ENCODE results near the gene POLR2E. TPM values are rescaled to one million over a fixed set of nuclear protein-coding genes. Genes with fewer than 3 reads are reported as not detected.

The POLR2E gene
- total RNA-seq, 1 donor from 2014 or later: 336 TPM

DNA sequence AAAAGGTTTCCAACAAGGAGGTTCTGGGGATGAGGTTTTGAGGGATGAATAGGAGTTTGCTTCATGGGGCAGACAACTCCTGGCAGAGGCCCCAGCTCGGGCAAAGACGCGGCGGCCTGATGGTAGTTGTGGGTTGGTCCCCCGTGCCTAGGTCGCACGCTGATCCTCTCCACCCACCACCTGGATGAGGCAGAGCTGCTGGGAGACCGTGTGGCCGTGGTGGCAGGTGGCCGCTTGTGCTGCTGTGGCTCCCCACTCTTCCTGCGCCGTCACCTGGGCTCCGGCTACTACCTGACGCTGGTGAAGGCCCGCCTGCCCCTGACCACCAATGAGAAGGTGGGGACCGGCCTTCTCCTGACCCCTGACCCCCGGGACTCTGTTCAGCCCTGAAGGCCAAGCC lies 43.4 kb downstream of the POLR2E start:
- DNase-seq (ENCODE audit: extremely low read depth, low read depth, low spot score): no peak

DNA sequence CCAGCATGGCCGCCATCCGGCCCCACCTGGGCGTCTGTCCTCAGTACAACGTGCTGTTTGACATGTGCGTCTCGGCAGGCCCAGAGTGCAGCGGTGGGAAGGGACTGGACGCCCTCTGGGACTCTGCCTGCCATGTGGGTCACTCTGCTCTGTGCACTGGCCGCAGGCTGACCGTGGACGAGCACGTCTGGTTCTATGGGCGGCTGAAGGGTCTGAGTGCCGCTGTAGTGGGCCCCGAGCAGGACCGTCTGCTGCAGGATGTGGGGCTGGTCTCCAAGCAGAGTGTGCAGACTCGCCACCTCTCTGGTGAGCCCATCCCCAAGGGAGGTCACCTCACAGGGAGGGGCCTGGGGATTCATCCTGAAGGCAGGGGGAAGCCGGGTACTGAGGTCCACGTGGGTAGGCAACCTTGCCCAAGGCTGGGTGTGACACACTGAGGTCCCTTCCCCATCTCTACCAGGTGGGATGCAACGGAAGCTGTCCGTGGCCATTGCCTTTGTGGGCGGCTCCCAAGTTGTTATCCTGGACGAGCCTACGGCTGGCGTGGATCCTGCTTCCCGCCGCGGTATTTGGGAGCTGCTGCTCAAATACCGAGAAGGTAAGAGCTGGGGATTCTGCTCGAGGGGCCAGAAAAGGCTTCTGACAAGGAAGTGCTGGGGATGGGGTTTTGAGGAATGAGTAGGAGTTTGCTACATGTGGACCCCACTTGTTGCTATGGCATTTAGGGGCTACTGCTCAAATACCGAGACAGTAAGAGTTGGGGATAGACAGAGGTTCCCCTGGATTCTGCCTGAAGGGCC lies 44.0 kb downstream of the POLR2E start:
- no peak for DNase-seq (ENCODE audit: extremely low read depth, low read depth, low spot score)

DNA sequence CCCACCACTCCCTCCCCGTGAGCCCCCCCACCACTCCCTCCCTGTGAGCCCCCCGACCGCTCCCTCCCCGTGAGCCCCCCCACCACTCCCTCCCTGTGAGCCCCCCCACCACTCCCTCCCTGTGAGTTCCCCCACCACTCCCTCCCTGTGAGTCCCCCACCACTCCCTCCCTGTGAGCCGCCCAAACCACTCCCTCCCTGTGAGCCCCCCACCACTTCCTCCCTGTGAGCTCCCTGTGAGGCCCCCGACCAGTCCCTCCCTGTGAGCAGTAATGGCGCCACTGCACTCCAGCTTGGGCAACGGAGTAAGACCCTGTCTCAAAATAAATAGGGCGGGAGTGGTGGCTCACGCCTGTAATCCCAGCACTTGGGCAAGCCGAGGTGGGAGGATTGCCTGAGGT lies 45.4 kb downstream of the POLR2E start:
- DNase-seq (ENCODE audit: extremely low read depth, low read depth, low spot score): no peak

DNA sequence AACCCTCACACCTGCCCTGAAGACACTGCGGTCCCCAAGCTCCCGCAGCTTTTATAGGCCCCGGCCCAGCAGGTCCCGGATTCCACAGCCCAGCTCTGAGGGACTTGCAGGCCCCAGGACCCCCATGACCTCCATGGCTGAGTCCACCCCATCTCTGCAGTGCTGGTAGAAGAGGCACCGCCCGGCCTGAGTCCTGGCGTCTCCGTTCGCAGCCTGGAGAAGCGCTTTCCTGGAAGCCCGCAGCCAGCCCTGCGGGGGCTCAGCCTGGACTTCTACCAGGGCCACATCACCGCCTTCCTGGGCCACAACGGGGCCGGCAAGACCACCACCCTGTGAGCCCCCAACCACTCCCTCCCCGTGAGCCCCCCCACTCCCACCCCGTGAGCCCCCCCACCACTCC lies 46.1 kb downstream of the POLR2E start:
- no peak for DNase-seq (ENCODE audit: extremely low read depth, low read depth, low spot score)

DNA sequence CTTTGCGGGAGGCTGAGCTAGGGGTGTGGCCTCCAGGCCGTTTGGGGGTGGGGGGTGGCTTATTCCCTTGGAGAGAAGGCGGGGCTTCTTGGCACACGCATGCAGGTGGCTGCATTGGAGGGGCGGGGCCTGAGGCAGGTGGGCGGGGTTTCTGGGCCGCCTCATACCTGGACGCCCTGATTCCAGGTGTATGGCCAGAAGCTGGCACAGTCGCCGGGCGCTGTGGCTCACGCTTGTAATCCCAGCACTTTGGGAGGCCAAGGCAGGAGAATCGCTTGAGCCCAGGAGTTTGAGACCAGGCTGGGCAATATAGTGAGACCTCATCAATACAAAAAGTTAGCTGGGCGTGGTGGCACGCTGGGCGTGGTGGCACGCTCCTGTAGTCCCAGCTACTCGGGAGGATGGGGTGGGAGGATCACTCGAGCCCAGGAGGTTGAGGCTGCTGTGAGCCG lies 47.5 kb downstream of the POLR2E start:
- no peak for DNase-seq (ENCODE audit: extremely low read depth, low read depth, low spot score)

DNA sequence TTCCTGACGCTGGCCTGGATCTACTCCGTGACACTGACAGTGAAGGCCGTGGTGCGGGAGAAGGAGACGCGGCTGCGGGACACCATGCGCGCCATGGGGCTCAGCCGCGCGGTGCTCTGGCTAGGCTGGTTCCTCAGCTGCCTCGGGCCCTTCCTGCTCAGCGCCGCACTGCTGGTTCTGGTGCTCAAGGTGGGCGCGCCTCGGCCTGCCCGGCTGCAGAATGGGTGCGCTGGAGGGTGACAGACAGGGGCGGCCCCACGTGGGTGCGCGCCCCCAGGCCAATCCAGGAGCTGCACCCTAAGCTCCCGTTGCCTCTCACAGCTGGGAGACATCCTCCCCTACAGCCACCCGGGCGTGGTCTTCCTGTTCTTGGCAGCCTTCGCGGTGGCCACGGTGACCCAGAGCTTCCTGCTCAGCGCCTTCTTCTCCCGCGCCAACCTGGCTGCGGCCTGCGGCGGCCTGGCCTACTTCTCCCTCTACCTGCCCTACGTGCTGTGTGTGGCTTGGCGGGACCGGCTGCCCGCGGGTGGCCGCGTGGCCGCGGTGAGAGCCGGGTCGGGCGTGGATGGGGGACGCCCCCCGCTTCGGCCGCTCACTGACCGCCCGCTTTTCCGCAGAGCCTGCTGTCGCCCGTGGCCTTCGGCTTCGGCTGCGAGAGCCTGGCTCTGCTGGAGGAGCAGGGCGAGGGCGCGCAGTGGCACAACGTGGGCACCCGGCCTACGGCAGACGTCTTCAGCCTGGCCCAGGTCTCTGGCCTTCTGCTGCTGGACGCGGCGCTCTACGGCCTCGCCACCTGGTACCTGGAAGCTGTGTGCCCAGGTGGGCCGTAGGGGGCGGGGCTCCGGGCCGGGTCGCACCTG lies 48.1 kb downstream of the POLR2E start:
- no peak for DNase-seq (ENCODE audit: extremely low read depth, low read depth, low spot score)

DNA sequence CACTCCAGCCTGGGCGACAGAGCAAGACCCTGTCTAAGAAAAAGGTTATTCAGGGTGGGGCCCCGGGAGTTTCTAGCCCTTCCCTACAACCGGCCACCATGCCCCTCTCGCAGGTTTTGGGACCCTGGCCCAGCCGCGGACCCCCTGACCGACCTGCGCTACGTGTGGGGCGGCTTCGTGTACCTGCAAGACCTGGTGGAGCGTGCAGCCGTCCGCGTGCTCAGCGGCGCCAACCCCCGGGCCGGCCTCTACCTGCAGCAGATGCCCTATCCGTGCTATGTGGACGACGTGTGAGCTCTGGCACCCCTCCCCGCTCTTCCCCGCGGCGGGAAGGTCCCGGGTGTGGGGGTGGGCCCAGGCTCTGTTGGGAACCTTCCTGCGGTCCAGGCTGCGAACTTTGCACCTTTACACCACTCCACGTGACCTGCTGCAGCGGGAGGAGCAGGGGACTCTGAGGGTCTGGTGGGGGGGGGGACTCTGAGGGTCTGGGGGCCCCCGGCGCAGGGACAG lies 49.0 kb downstream of the POLR2E start:
- DNase-seq (ENCODE audit: extremely low read depth, low read depth, low spot score): no peak

DNA sequence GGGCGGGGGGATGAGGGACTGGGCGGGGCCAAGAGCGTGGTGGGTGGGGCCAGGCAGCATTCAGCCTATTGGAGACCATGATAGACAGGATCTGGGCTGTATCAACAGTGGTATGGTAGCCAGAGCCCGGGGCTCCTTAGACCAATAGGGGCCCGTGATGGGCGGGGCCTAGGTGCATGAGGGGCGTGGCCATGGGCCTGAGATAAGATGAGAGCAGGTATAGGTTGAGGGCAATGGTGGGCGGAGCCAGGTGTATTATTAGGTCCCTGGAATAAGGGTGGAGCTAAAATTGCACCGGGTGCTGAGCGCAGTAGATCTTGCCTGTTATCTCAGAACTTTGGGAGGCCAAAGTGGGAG lies 50.0 kb downstream of the POLR2E start:
- DNase-seq (ENCODE audit: extremely low read depth, low read depth, low spot score): no peak

DNA sequence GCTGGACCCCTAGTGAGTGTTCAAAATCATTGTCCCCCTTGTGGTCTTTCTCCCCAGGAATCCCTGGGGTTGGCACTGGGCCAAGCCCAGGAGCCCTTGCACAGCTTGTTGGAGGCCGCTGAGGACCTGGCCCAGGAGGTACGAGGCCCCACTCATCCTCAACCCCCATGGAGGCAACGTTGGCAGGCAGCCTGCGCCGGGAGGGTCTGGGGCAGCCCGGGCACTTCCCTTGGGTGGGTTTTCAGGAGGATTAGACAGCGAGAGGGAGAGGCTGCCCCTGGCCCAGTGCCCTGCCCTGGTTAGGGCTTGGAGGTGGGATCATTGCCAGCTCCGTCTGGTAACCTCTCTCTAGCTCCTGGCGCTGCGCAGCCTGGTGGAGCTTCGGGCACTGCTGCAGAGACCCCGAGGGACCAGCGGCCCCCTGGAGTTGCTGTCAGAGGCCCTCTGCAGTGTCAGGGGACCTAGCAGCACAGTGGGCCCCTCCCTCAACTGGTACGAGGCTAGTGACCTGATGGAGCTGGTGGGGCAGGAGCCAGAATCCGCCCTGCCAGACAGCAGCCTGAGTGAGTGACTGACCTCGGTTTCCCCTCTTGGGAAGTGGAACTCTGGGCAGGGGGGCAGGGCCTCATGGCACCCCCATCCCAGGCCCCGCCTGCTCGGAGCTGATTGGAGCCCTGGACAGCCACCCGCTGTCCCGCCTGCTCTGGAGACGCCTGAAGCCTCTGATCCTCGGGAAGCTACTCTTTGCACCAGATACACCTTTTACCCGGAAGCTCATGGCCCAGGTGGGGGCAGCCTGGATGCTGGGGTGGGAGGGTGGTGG lies 52.3 kb downstream of the POLR2E start:
- no peak for DNase-seq (ENCODE audit: extremely low read depth, low read depth, low spot score)

DNA sequence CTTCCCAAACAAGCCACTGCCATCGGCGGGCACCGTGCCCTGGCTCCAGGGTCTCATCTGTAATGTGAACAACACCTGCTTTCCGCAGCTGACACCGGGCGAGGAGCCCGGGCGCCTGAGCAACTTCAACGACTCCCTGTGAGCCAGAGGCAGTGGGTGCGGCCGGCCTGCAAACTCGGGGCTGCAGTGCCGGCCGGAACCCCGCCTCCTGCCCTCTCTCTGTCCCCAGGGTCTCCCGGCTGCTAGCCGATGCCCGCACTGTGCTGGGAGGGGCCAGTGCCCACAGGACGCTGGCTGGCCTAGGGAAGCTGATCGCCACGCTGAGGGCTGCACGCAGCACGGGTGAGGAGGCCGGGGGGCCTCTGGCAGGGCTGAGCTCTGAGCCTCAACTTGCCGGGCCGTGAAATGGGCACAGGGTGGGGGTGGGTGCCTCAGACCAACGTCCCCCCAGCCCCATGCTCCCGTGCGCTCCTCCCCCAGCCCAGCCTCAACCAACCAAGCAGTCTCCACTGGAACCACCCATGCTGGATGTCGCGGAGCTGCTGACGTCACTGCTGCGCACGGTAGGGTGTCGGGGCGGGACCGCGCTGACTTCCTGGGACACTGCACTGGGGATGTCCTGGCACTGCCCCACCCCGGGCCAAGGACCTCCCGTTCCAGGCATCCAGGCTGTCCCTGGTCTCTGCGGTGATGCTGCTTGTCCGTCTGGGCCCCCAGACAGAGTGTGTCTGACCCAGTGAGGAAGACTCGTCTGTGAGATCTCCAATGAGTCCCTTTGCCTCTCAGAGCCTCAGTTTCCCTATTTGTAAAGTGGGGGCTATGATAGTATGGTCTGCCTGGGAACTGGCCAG lies 53.1 kb downstream of the POLR2E start:
- no peak for DNase-seq (ENCODE audit: extremely low read depth, low read depth, low spot score)

DNA sequence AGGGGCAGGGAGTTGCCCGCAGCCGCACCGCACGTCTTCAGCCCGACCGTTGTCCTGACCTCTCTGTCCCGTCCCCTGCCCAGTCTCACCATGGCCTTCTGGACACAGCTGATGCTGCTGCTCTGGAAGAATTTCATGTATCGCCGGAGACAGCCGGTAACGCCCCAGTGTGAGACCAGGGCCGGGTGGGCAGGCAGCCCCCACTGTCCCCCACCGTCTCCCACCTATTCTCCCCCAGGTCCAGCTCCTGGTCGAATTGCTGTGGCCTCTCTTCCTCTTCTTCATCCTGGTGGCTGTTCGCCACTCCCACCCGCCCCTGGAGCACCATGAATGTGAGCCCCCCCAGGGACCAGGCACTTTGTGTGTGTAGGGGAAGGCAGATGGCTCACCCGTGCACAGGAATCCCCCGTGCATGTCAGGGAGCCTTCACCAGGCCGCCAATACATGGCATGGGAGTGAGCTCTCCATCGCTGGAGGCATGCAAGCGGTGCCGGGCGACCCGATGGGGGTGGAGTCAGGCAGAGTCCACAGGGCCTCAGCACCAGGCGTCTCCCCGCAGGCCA lies 53.8 kb downstream of the POLR2E start:
- DNase-seq (ENCODE audit: extremely low read depth, low read depth, low spot score): no peak

DNA sequence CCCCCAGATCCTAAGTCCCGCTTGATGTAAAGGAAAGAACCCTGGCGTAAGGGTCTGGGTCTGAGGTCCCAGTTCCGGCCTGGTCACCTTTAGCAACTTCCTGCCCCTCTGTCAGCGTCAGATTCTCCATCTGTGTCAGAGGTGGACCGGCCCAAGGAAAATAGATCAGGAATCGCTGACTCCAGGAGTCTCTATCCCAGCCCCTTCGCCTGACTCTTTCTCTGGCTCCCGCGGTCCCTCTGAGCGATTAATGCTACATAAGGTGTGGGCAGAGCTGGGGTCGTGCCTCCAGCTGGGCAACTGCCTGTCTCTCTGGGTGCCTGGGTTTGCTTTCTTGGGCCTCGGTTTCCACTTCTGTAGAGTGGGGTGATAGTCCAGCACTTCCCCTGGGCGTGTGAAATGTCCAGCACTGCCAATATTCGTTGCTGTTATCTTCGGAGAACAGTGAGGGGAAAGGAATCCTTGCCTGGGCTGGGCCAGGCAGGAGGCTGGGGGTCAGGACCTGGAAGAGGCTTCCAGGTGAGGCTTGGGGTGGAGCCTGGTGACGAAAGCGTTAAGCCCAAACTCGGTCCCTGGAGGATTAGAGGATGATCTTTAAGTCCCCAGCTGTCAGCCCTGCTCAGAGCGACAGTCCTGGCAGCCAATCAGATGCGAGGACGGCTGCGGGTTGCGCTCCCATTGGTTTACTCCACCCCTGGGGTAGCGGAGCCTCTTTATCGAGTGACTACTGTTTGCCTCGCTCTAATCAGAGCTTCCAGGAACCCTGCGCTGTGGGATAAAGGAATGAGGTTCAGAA lies 54.5 kb downstream of the POLR2E start:
- DNase-seq (ENCODE audit: extremely low read depth, low read depth, low spot score): peak; percentile 50

DNA sequence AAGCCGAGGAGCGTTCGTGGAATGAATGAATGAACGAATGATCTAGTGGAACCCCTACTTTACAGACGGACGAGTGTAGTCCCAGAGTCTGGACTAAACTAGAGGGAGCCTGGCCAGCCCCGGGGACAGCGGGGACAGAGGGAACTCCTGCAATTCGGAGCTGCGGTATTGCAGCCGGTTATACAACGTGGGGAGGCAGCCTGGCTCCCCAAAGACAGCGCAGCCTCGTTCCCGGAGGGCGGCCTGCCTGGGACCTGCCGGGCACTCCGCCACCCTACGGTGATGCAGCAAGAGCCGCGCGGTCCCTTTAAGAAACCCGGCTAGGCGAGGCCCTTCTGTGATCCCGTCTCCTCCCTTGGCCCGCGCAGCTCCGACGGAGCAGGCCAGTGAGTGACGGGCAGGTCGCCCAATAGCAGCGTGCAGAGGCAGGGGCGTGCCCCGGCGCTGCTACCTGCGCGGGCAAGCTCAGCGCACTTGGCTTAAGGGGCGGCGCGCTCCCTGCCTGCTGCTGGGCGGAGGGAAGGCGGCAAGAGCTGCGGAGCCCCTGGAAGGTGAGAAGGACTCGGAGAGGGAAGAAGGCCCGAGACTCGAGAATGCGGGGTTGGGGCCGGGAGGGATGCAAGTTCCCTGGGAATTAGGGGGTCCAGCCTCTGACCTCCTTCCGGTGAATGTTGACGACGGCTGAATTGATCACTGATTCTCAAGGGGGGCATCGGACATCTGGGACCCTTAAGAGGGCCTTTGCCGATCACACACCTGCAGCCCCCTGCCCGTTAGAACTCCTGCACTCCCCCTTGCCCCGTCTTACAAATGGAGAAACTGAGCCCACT lies 55.3 kb downstream of the POLR2E start, which contains the start of gene ABCA7:
Gene ABCA7, plus strand, starts transcription at position 462 of the 830 bp plus-strand sequence. CDS start 1,255 bp downstream, outside the sequence.
- DNase-seq (ENCODE audit: extremely low read depth, low read depth, low spot score): peak; percentile 68

DNA sequence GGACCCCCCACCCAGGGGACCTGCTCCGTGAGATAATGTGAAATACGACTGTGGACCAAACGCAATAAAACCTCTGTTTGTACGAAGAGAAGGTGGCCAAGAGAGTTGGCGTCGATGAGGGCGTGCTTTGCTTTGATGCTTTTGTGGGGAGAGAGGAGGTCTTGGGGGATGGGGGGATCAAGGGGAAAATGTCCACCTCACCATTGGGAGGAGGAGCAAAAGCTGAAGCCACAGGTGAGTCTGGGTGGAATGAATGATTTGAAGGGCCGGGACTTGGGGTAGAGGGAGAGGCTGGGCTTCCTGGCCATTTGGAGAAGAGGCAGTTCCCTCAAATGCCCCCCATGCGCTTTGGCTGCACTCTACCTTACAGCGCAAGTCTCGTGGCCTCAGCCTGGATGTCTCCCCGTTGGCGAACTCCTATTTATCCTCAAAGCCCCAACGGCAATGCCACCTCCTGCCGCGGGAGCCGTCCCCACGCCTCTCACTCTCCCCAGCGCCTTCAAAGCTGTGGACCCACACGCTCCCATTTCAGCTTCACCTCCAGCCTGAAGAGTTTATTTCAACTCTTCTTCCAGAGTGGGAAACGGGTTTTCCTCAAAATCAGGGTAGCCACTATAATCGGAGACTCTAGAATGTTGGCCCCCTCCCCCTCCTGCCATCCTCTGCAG lies 56.1 kb downstream of the POLR2E start:
- DNase-seq (ENCODE audit: extremely low read depth, low read depth, low spot score): no peak

DNA sequence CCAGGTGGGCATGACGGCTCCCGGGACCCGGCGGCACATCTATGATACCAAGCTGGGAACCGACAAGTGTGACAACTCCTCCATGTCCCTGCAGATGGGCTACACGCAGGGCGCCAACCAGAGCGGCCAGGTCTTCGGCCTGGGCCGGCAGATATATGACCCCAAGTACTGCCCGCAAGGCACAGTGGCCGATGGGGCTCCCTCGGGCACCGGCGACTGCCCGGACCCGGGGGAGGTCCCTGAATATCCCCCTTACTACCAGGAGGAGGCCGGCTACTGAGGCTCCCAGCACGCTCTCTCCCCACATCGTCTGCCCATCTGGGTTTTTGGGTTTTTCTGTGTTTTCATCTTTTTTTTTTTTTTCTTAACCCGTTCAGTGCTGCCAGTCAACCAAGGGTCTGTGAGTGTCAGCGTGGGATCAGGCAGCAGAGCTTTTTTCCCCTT lies 57.5 kb downstream of the POLR2E start:
- no peak for DNase-seq (ENCODE audit: extremely low read depth, low read depth, low spot score)
